H9 (cell line): ENCODE results near the gene TMEM134. TPM values are rescaled to one million over a fixed set of nuclear protein-coding genes. Genes with fewer than 3 reads are reported as not detected.

ENCODE experiments used
- DNase-seq: peaks from one replicate; pipeline ENCODE4 v3.0.0-alpha.2; 2017
- H2AFZ ChIP-seq: one replicate; pipeline ENCODE4 v1.6.1; 2013; ENCODE audit warnings: mild to moderate bottlenecking, low read length, control low read depth, moderate library complexity
- H2AK5ac ChIP-seq: 2 replicates; pipeline ENCODE4 v1.6.1; 2013; ENCODE audit warnings: low read length, control low read depth, mixed read lengths; ENCODE audit not compliant: insufficient read length
- H2BK120ac ChIP-seq: one replicate; pipeline ENCODE4 v1.6.1; 2013; ENCODE audit warnings: low read depth, mild to moderate bottlenecking, low read length, control low read depth, inconsistent platforms; ENCODE audit not compliant: poor library complexity, severe bottlenecking
- H2BK12ac ChIP-seq: 2 replicates; pipeline ENCODE4 v1.6.1; 2013; ENCODE audit warnings: low read length, control low read depth, mixed read lengths, low read depth; ENCODE audit not compliant: insufficient read length
- H2BK15ac ChIP-seq: 2 replicates; pipeline ENCODE4 v1.6.1; 2013; ENCODE audit warnings: low read depth, low read length, control low read depth
- H2BK20ac ChIP-seq: one replicate; pipeline ENCODE4 v1.6.1; 2013; ENCODE audit warnings: low read depth, mild to moderate bottlenecking, low read length, control low read depth, inconsistent platforms; ENCODE audit not compliant: poor library complexity, severe bottlenecking
- H2BK5ac ChIP-seq: 2 replicates; pipeline ENCODE4 v1.6.1; 2013; ENCODE audit warnings: low read length, control low read depth, mixed read lengths; ENCODE audit not compliant: insufficient read length
- H3K14ac ChIP-seq: 2 replicates; pipeline ENCODE4 v1.6.1; 2013; ENCODE audit warnings: low read length, control low read depth; ENCODE audit not compliant: insufficient read depth
- H3K18ac ChIP-seq: 2 replicates; pipeline ENCODE4 v1.6.1; 2013; ENCODE audit warnings: low read depth, mild to moderate bottlenecking, mixed read lengths, low read length, control low read depth; ENCODE audit not compliant: insufficient read length
- H3K23ac ChIP-seq: 2 replicates; pipeline ENCODE4 v1.6.1; 2013; ENCODE audit warnings: low read length, control low read depth, mixed read lengths, low read depth; ENCODE audit not compliant: insufficient read length
- H3K23me2 ChIP-seq: 2 replicates; pipeline ENCODE4 v1.6.1; 2013; ENCODE audit warnings: low read depth, mild to moderate bottlenecking, mixed read lengths, low read length, control low read depth; ENCODE audit not compliant: insufficient read length, poor library complexity, severe bottlenecking
- H3K27ac ChIP-seq: 2 replicates; pipeline ENCODE4 v1.5.1; 2013; ENCODE audit warnings: low read length, control low read depth, mixed read lengths, low read depth; ENCODE audit not compliant: insufficient read length
- H3K27me3 ChIP-seq: 2 replicates; pipeline ENCODE4 v1.6.1; 2013; ENCODE audit warnings: low read length, control low read depth, inconsistent platforms; ENCODE audit not compliant: insufficient read depth
- H3K4ac ChIP-seq: 2 replicates; pipeline ENCODE4 v1.6.1; 2013; ENCODE audit warnings: low read depth, mild to moderate bottlenecking, control low read depth, inconsistent platforms, low read length, moderate library complexity
- H3K4me1 ChIP-seq: 2 replicates; pipeline ENCODE4 v1.6.1; 2013; ENCODE audit warnings: low read length, control low read depth, inconsistent platforms; ENCODE audit not compliant: insufficient read depth
- H3K4me2 ChIP-seq: 2 replicates; pipeline ENCODE4 v1.6.1; 2013; ENCODE audit warnings: low read length, control low read depth, mixed read lengths; ENCODE audit not compliant: insufficient read length, insufficient read depth
- H3K56ac ChIP-seq: 2 replicates; pipeline ENCODE4 v1.6.1; 2013; ENCODE audit warnings: low read depth, mild to moderate bottlenecking, mixed read lengths, low read length, control low read depth; ENCODE audit not compliant: insufficient read length
- H3K79me1 ChIP-seq: 2 replicates; pipeline ENCODE4 v1.6.1; 2013; ENCODE audit warnings: low read depth, mild to moderate bottlenecking, moderate library complexity, low read length, control low read depth, inconsistent platforms; ENCODE audit not compliant: insufficient read depth, poor library complexity, severe bottlenecking
- H3K79me2 ChIP-seq: 2 replicates; pipeline ENCODE4 v1.6.1; 2013; ENCODE audit warnings: low read length, control low read depth, inconsistent platforms; ENCODE audit not compliant: insufficient read depth
- H3K9ac ChIP-seq: 2 replicates; pipeline ENCODE4 v1.6.1; 2013; ENCODE audit warnings: low read length, control low read depth, mixed read lengths; ENCODE audit not compliant: insufficient read length; ENCODE audit errors: extremely low read depth
- H3K9me3 ChIP-seq: one replicate; pipeline ENCODE4 v1.6.1; 2013; ENCODE audit warnings: low read depth, low read length, inconsistent platforms; ENCODE audit not compliant: control insufficient read depth
- H3T11ph ChIP-seq: one replicate; pipeline ENCODE4 v1.6.1; 2013; ENCODE audit warnings: mild to moderate bottlenecking, low read length, control low read depth, inconsistent platforms
- H4K20me1 ChIP-seq: one replicate; pipeline ENCODE4 v1.6.1; 2013; ENCODE audit not compliant: control insufficient read depth, insufficient read length, insufficient read depth
- H4K5ac ChIP-seq: 2 replicates; pipeline ENCODE4 v1.6.1; 2013; ENCODE audit warnings: low read depth, mild to moderate bottlenecking, mixed read lengths, low read length, control low read depth; ENCODE audit not compliant: insufficient read length
- H4K8ac ChIP-seq: replicated peaks from 2 replicates; pipeline ENCODE4 v1.6.1; 2013; ENCODE audit warnings: low read length, control low read depth, mixed read lengths, low read depth; ENCODE audit not compliant: insufficient read length
- H4K91ac ChIP-seq: 2 replicates; pipeline ENCODE4 v1.6.1; 2013; ENCODE audit warnings: low read depth, mild to moderate bottlenecking, moderate library complexity, mixed read lengths, low read length, control low read depth; ENCODE audit not compliant: insufficient read length
- H3K27ac Mint-ChIP-seq, 3 experiments: 2 replicates in 2 of 3; 3 replicates in 1 of 3; pipeline ENCODE4 v1.8.0; 2020 to 2021; ENCODE audit warnings: mixed read lengths in 3 of 3, mild to moderate bottlenecking in 1 of 3, moderate library complexity in 1 of 3
- H3K27me3 Mint-ChIP-seq: 2 replicates; pipeline ENCODE4 v1.8.0; 2021; ENCODE audit warnings: low read depth, mild to moderate bottlenecking, moderate library complexity, mixed read lengths
- H3K36me3 Mint-ChIP-seq, 3 experiments: 2 replicates in 2 of 3; 3 replicates in 1 of 3; pipeline ENCODE4 v1.8.0; 2020 to 2021; ENCODE audit warnings: low read depth in 3 of 3, mixed read lengths in 3 of 3; ENCODE audit not compliant: insufficient read depth in 1 of 3
- H3K4me1 Mint-ChIP-seq, 2 experiments: 2 replicates each; pipeline ENCODE4 v1.8.0; 2020; ENCODE audit warnings: mixed read lengths in 2 of 2
- H3K4me3 Mint-ChIP-seq, 2 experiments: 2 replicates in 1 of 2; 3 replicates in 1 of 2; pipeline ENCODE4 v1.8.0; 2020 to 2021; ENCODE audit warnings: mild to moderate bottlenecking in 2 of 2, mixed read lengths in 2 of 2, moderate library complexity in 1 of 2
- H3K9me3 Mint-ChIP-seq, 2 experiments: 2 replicates in 1 of 2; 3 replicates in 1 of 2; pipeline ENCODE4 v1.8.0; 2020; ENCODE audit warnings: mild to moderate bottlenecking in 2 of 2, mixed read lengths in 2 of 2, moderate library complexity in 1 of 2
- WGBS: extraction: QIAGEN DNeasy Blood & Tissue Kit; methylation state at CpG from one replicate; pipeline ENCODE4 v1.1.7; 2013; ENCODE audit warnings: missing lambda C conversion rate, low lambda C conversion rate, mixed read lengths; ENCODE audit not compliant: insufficient read length; ENCODE audit errors: extremely low coverage; 5-methylcytosine and 5-hydroxymethylcytosine counted together
- total RNA-seq: library from RNA; stranded (reverse); gene quantifications from 2 replicates; pipeline ENCODE4 v1.2.1, GENCODE V29; 2021
- TF ChIP-seq, protein P1 (sequence below): fragments of 200-600 bp; sonication (generic); conservative IDR thresholded peaks from 3 replicates; pipeline ENCODE4 v1.8.0; 2021; ENCODE audit warnings: antibody characterized with exemption, mild to moderate bottlenecking

TMEM134 gene
- total RNA-seq, 1 experiment from 2014 or later, result 53.6 TPM

DNA sequence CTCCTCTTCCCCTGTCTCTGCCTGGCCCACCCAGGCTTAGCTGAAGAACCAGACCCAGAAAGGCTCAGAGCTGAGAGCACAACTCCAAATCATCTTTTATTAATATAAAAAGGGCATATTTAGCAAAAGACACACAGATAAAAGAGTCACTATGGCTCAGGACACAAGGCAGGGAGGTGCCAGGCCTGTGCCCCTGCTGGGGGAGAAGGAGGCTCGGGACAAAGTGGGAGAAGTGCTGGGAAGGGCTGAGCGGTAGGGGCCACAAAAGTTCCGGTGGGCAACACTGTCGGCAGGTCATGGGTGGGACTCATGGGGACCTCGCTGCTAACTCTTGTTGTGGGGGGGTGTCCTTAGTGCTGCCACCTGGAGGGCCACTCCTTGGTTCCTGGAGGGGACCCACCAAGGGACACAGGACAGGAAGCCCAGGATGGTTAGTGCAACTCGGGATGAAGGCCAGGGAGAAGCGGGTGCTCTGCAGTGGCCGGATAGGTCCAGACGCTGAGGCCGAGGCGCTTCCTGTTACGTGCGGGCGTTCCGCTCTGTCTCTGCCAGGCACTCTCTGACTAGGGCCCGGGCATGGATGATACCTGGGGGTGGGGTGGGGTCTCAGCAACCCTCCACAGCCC is 37.5 kb upstream of the TMEM134 start:
- H3K4ac ChIP-seq, result no peak overlapping the region
- H2BK15ac ChIP-seq, result no peak overlapping the region
- H4K8ac ChIP-seq, result no peak overlapping the region
- no peaks in the 10 kb centered on the region for H3K79me1 ChIP-seq
- H2AK5ac ChIP-seq, result no peak overlapping the region
- no peak overlapping the region for H3K14ac ChIP-seq
- no CpG with 5 or more reads among the region's 16 CpGs for WGBS
- H3K4me1 ChIP-seq, result no peaks in the 10 kb centered on the region
- peaks cover 19 to 30% of the 10 kb centered on the region in 2 experiments for H3K4me1 Mint-ChIP-seq
- H4K20me1 ChIP-seq, result no peaks in the 10 kb centered on the region
- no peak overlapping the region for H3K23ac ChIP-seq
- H3K27ac ChIP-seq, result no peak overlapping the region
- DNase-seq, result no peak
- no peak overlapping the region for H3T11ph ChIP-seq
- H4K5ac ChIP-seq, result no peak overlapping the region
- no peak overlapping the region for H2BK5ac ChIP-seq
- peak overlapping the region in 2 of 3 experiments; percentile 71 to 76; a peak in 3 of 7 replicates for H3K27ac Mint-ChIP-seq
- H3K27me3 ChIP-seq, result no peaks in the 10 kb centered on the region
- no peak overlapping the region for H2BK20ac ChIP-seq
- H3K18ac ChIP-seq, result no peak overlapping the region
- peaks cover 2% of the 10 kb centered on the region; the same call in 1 of the 2 replicates for H3K79me2 ChIP-seq
- peaks cover 5 to 13% (median 9%) of the 10 kb centered on the region in 3 experiments; a peak in 6 of 7 replicates for H3K36me3 Mint-ChIP-seq
- no peak overlapping the region for H3K56ac ChIP-seq
- H4K91ac ChIP-seq, result no peak overlapping the region
- peaks cover 17% of the 10 kb centered on the region for H3K23me2 ChIP-seq
- TF ChIP-seq, protein P1, sequence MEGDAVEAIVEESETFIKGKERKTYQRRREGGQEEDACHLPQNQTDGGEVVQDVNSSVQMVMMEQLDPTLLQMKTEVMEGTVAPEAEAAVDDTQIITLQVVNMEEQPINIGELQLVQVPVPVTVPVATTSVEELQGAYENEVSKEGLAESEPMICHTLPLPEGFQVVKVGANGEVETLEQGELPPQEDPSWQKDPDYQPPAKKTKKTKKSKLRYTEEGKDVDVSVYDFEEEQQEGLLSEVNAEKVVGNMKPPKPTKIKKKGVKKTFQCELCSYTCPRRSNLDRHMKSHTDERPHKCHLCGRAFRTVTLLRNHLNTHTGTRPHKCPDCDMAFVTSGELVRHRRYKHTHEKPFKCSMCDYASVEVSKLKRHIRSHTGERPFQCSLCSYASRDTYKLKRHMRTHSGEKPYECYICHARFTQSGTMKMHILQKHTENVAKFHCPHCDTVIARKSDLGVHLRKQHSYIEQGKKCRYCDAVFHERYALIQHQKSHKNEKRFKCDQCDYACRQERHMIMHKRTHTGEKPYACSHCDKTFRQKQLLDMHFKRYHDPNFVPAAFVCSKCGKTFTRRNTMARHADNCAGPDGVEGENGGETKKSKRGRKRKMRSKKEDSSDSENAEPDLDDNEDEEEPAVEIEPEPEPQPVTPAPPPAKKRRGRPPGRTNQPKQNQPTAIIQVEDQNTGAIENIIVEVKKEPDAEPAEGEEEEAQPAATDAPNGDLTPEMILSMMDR, result no peak; the same call in 2 of the 3 replicates
- no peak overlapping the region for H3K4me2 ChIP-seq
- H3K4me3 Mint-ChIP-seq, result peak overlapping the region; percentile 75 to 80
- no peaks in the 10 kb centered on the region; a peak in 1 of 5 replicates for H3K9me3 Mint-ChIP-seq
- H2BK120ac ChIP-seq, result no peak overlapping the region
- no peak overlapping the region for H2AFZ ChIP-seq
- peaks cover 24% of the 10 kb centered on the region for H3K27me3 Mint-ChIP-seq
- H3K9me3 ChIP-seq, result no peaks in the 10 kb centered on the region
- no peak overlapping the region for H2BK12ac ChIP-seq
- H3K9ac ChIP-seq, result no peak overlapping the region
